H1 (cell line): ENCODE results near the gene USP20. TPM values are rescaled to one million over a fixed set of nuclear protein-coding genes. Genes with fewer than 3 reads are reported as not detected.

Source experiments
- POLR2AphosphoS5 ChIP-seq: IDR thresholded peaks from 2 replicates; pipeline ENCODE4 v1.6.1; 2011; ENCODE audit warnings: low read depth, low read length
- polyA plus RNA-seq, 7 experiments: library from polyadenylated mRNA; depleted of rRNA in 3 of 7; stranded (reverse) in 5 of 7; unstranded in 2 of 7; fragments of >200 nt in 5 of 7; fragments of 200-250 nt in 2 of 7; gene quantifications; 1 replicate in 5 of 7; 2 replicates in 1 of 7; 4 replicates in 1 of 7; pipeline versions ENCODE4 v1.2.1 to v1.2.3, GENCODE V29; 2011 to 2013; ENCODE audit warnings: missing spikeins in 2 of 7, mixed read lengths in 2 of 7
- total RNA-seq: library from RNA; stranded (reverse); fragmentation: NEBNext Ultra II Directional; extraction: Animal tissue kit (Norgen Biotek cat#: 25700); gene quantifications from 2 replicates; pipeline ENCODE4 v1.2.1, GENCODE V29; 2021
- TF ChIP-seq, protein P1 (sequence below): fragments of 300-600 bp; sonication (generic); IDR thresholded peaks from 2 replicates; pipeline ENCODE4 v1.7.1; 2012; ENCODE audit warnings: low read length, moderate library complexity, mild to moderate bottlenecking, inconsistent platforms; ENCODE audit not compliant: insufficient replicate concordance

USP20 gene
- total and polyA plus RNA-seq, 2 of the 8 experiments (the other 6 are each of a cell fraction or from before 2014, with no cell fraction given) = 13.4 to 23.0 TPM

DNA sequence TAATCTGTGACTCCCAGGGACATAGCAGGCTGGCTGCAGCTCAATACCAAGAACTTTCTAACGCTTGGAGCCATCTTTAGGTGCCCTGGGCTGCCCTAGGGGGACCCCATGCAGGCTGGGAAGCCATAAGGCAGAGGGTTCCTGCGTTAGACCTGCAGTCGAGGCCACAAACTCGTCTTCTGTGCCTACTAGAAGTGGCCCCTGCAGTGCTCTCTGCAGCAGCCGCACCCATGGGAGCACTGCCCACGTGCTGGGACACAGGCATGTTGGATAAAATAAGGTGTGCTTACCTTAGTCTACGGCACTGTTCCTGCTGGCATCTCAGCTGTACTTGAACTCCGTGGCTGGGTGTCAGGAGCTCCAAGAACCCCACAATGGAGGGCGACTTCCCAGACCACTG, 22.9 kb upstream of the USP20 start (continued):
- TF ChIP-seq, protein P1, sequence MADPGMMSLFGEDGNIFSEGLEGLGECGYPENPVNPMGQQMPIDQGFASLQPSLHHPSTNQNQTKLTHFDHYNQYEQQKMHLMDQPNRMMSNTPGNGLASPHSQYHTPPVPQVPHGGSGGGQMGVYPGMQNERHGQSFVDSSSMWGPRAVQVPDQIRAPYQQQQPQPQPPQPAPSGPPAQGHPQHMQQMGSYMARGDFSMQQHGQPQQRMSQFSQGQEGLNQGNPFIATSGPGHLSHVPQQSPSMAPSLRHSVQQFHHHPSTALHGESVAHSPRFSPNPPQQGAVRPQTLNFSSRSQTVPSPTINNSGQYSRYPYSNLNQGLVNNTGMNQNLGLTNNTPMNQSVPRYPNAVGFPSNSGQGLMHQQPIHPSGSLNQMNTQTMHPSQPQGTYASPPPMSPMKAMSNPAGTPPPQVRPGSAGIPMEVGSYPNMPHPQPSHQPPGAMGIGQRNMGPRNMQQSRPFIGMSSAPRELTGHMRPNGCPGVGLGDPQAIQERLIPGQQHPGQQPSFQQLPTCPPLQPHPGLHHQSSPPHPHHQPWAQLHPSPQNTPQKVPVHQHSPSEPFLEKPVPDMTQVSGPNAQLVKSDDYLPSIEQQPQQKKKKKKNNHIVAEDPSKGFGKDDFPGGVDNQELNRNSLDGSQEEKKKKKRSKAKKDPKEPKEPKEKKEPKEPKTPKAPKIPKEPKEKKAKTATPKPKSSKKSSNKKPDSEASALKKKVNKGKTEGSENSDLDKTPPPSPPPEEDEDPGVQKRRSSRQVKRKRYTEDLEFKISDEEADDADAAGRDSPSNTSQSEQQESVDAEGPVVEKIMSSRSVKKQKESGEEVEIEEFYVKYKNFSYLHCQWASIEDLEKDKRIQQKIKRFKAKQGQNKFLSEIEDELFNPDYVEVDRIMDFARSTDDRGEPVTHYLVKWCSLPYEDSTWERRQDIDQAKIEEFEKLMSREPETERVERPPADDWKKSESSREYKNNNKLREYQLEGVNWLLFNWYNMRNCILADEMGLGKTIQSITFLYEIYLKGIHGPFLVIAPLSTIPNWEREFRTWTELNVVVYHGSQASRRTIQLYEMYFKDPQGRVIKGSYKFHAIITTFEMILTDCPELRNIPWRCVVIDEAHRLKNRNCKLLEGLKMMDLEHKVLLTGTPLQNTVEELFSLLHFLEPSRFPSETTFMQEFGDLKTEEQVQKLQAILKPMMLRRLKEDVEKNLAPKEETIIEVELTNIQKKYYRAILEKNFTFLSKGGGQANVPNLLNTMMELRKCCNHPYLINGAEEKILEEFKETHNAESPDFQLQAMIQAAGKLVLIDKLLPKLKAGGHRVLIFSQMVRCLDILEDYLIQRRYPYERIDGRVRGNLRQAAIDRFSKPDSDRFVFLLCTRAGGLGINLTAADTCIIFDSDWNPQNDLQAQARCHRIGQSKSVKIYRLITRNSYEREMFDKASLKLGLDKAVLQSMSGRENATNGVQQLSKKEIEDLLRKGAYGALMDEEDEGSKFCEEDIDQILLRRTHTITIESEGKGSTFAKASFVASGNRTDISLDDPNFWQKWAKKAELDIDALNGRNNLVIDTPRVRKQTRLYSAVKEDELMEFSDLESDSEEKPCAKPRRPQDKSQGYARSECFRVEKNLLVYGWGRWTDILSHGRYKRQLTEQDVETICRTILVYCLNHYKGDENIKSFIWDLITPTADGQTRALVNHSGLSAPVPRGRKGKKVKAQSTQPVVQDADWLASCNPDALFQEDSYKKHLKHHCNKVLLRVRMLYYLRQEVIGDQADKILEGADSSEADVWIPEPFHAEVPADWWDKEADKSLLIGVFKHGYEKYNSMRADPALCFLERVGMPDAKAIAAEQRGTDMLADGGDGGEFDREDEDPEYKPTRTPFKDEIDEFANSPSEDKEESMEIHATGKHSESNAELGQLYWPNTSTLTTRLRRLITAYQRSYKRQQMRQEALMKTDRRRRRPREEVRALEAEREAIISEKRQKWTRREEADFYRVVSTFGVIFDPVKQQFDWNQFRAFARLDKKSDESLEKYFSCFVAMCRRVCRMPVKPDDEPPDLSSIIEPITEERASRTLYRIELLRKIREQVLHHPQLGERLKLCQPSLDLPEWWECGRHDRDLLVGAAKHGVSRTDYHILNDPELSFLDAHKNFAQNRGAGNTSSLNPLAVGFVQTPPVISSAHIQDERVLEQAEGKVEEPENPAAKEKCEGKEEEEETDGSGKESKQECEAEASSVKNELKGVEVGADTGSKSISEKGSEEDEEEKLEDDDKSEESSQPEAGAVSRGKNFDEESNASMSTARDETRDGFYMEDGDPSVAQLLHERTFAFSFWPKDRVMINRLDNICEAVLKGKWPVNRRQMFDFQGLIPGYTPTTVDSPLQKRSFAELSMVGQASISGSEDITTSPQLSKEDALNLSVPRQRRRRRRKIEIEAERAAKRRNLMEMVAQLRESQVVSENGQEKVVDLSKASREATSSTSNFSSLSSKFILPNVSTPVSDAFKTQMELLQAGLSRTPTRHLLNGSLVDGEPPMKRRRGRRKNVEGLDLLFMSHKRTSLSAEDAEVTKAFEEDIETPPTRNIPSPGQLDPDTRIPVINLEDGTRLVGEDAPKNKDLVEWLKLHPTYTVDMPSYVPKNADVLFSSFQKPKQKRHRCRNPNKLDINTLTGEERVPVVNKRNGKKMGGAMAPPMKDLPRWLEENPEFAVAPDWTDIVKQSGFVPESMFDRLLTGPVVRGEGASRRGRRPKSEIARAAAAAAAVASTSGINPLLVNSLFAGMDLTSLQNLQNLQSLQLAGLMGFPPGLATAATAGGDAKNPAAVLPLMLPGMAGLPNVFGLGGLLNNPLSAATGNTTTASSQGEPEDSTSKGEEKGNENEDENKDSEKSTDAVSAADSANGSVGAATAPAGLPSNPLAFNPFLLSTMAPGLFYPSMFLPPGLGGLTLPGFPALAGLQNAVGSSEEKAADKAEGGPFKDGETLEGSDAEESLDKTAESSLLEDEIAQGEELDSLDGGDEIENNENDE = no peak
- TF ChIP-seq POLR2AphosphoS5 = peak; percentile 38; the same call in 1 of the 2 replicates
